Adrenal gland (tissue), 5 donors: Measurements from ENCODE around the gene BBX.

Source experiments
- CTCF ChIP-seq, 6 experiments: fragments of 450-650 bp in 4 of 6; fragments of 200-600 bp in 2 of 6; sonication (generic) in 1 of 6; IDR thresholded peaks; 1 replicate in 5 of 6; 2 replicates in 1 of 6; pipeline versions ENCODE4 v1.5.1 to v1.8.0; 2016 to 2021; ENCODE audit warnings: antibody characterized with exemption in 6 of 6, mild to moderate bottlenecking in 2 of 6, moderate library complexity in 1 of 6
- POLR2A ChIP-seq, 2 donors: fragments of 450-650 bp; IDR thresholded peaks; one replicate each; pipeline ENCODE4 v1.6.1; 2017; ENCODE audit warnings: antibody characterized with exemption in 2 of 2, mild to moderate bottlenecking in 2 of 2, moderate library complexity in 1 of 2
- donor health status: DM: no; HTN: no; CAD: no.

GRCh38 chr3:107734317-107734716, 211.6 kb downstream of the BBX start:
- no peak for TF ChIP-seq CTCF (IDR thresholded peaks at IDR 0.05)
- TF ChIP-seq POLR2A (IDR thresholded peaks at IDR 0.05): no peak
